HFFc6 (cell line): ENCODE results near the gene COLGALT1. TPM values are rescaled to one million over a fixed set of nuclear protein-coding genes. Genes with fewer than 3 reads are reported as not detected.

Source experiments
- DNase-seq: peaks from one replicate; pipeline ENCODE4 v3.0.0-alpha.2; 2018
- H3K27ac Mint-ChIP-seq: 2 replicates; pipeline ENCODE4 v1.8.0; 2020; ENCODE audit warnings: mild to moderate bottlenecking, mixed read lengths
- H3K27me3 Mint-ChIP-seq: 2 replicates; pipeline ENCODE4 v1.8.0; 2021; ENCODE audit warnings: mild to moderate bottlenecking, moderate library complexity, mixed read lengths; ENCODE audit not compliant: insufficient read depth
- H3K36me3 Mint-ChIP-seq: 2 replicates; pipeline ENCODE4 v1.8.0; 2021; ENCODE audit warnings: low read depth, mixed read lengths
- H3K4me1 Mint-ChIP-seq: 2 replicates; pipeline ENCODE4 v1.8.0; 2020; ENCODE audit warnings: low read depth, mixed read lengths
- H3K4me3 Mint-ChIP-seq: 2 replicates; pipeline ENCODE4 v1.8.0; 2020; ENCODE audit warnings: mild to moderate bottlenecking, moderate library complexity, mixed read lengths
- H3K9me3 Mint-ChIP-seq: 2 replicates; pipeline ENCODE4 v1.8.0; 2020; ENCODE audit warnings: mild to moderate bottlenecking, mixed read lengths
- CTCF ChIP-seq: fragments of 200-600 bp; sonication (generic); IDR thresholded peaks from 2 replicates; pipeline ENCODE4 v1.5.0; 2021; ENCODE audit warnings: antibody characterized with exemption, mild to moderate bottlenecking
- total RNA-seq, 6 experiments: library from RNA; stranded (reverse); fragmentation: NEBNext Ultra II Directional; extraction: Animal tissue kit (Norgen Biotek cat#: 25700); gene quantifications; 2 replicates in 1 of 6; 3 replicates in 5 of 6; pipeline ENCODE4 v1.2.3, GENCODE V29; 2021

The COLGALT1 gene
- total RNA-seq, 6 experiments from 2014 or later, result 102 to 115 (median 106) TPM

GRCh38 chr19:17572638-17573037, 17.2 kb downstream of the COLGALT1 start:
- Mint-ChIP-seq H3K4me1 (no peaks in the 10 kb centered on the region), H3K36me3 (peaks cover 10% of the 10 kb centered on the region), H3K27ac (no peak overlapping the region), H3K27me3 (no peaks in the 10 kb centered on the region; the same call in 1 of the 2 replicates), H3K4me3 (no peak overlapping the region), H3K9me3 (no peaks in the 10 kb centered on the region)
- DNase-seq, result no peak
- no peak for TF ChIP-seq CTCF

- H3K9me3 Mint-ChIP-seq, result no peaks in the 10 kb centered on the region
- H3K36me3 Mint-ChIP-seq, result peaks cover 32% of the 10 kb centered on the region
- H3K4me1 Mint-ChIP-seq, result 0 out of 2 replicates have a peak, but pooled peaks cover 4% of the 10 kb centered on the region
- DNase-seq, result no peak
- no peak overlapping the region for H3K4me3 Mint-ChIP-seq
- no peak overlapping the region for H3K27ac Mint-ChIP-seq
- no peak for TF ChIP-seq CTCF
- peaks cover 2% of the 10 kb centered on the region; the same call in 1 of the 2 replicates for H3K27me3 Mint-ChIP-seq
These were observed 20.7 kb downstream of the COLGALT1 start for GRCh38 chr19:17575871-17576757.

- Mint-ChIP-seq H3K4me3 (no peak overlapping the region), H3K27me3 (peaks cover 2% of the 10 kb centered on the region; the same call in 1 of the 2 replicates), H3K36me3 (peaks cover 32% of the 10 kb centered on the region), H3K27ac (no peak overlapping the region), H3K9me3 (no peaks in the 10 kb centered on the region), H3K4me1 (0 out of 2 replicates have a peak, but pooled peaks cover 4% of the 10 kb centered on the region)
- DNase-seq, result no peak
- TF ChIP-seq CTCF, result no peak
These were observed 21.5 kb downstream of the COLGALT1 start for GRCh38 chr19:17576758-17577456.

- no peak overlapping the region for H3K27ac Mint-ChIP-seq
- no peaks in the 10 kb centered on the region for H3K9me3 Mint-ChIP-seq
- H3K36me3 Mint-ChIP-seq, result peaks cover 29% of the 10 kb centered on the region
- no peak overlapping the region for H3K4me3 Mint-ChIP-seq
- H3K4me1 Mint-ChIP-seq, result 0 out of 2 replicates have a peak, but pooled peaks cover 4% of the 10 kb centered on the region
- no peak for TF ChIP-seq CTCF
- DNase-seq, result no peak
- peaks cover 2% of the 10 kb centered on the region; the same call in 1 of the 2 replicates for H3K27me3 Mint-ChIP-seq
These were observed 22.1 kb downstream of the COLGALT1 start for GRCh38 chr19:17577457-17578097.

GRCh38 chr19:17579661-17580244, 24.3 kb downstream of the COLGALT1 start:
- Mint-ChIP-seq H3K9me3 (no peaks in the 10 kb centered on the region), H3K27ac (no peak overlapping the region; the same call in 1 of the 2 replicates), H3K36me3 (peaks cover 26% of the 10 kb centered on the region), H3K4me3 (no peak overlapping the region), H3K27me3 (peaks cover 4% of the 10 kb centered on the region), H3K4me1 (0 out of 2 replicates have a peak, but pooled peaks cover 4% of the 10 kb centered on the region)
- TF ChIP-seq CTCF, result no peak
- DNase-seq, result peak; percentile 23
